ENCODE results near the gene EFCC1. TPM values are rescaled to one million over a fixed set of nuclear protein-coding genes. Genes with fewer than 3 reads are reported as not detected.
A peak's percentile ranks its signal among the peaks of the same experiment; 100 is the strongest.
"Not testable (repeated sequence)": the region's sequence is repeated elsewhere in the genome, so short reads cannot be mapped to it uniquely, and the experiment has no call there.

EFCC1 gene
- total and polyA plus RNA-seq, 3 experiments from 2014 or later: 0.11 to 0.22 TPM; not detected in 1

DNA sequence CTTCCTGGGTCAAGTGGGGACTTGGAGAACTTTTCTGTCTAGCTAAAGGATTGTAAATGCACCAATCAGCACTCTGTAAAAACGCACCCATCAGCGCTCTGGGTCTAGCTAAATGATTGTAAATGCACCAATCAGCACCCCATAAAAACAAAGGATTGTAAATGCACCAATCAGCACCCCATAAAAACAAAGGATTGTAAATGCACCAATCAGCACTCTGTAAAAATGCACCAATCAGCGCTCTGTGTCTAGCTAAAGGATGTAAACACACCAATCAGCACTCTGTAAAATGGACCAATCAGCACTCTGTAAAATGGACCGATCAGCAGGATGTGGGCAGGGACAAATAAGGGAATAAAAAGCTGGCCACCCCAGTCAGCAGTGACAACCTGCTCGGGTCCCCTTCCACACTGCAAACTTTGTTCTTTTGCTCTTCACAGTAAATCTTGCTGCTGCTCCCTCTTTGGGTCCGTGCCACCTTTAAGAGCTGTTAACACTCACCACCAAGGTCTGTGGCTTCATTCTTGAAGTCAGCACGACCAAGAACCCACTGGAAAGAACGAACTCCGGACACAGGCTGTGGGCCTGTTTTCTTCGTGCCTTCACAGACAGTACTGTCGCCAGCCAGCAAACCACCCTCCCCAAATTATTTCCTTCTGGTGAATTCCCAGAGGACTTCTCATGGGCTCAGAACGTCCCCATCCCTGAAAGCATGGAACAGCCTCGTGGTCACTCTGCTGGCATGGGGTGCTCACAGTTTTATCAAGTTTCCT, 68.4 kb downstream of the EFCC1 start:
- Mint-ChIP-seq H3K4me3 (peak overlapping the region in 3 of 7 donors; percentile 31 to 70 (median 56)), H3K27me3 (peaks cover 11 to 31% of the 10 kb centered on the region in 2 donors), H3K4me1 (peaks cover 3 to 11% (median 5%) of the 10 kb centered on the region in 3 donors)
- not testable (repeated sequence) for H3K4me3 ChIP-seq (ENCODE audit: low read length); H3K9me3 Mint-ChIP-seq; H3K36me3 Mint-ChIP-seq; H3K9me3 ChIP-seq (ENCODE audit: low read length); H3K27me3 ChIP-seq (ENCODE audit: insufficient read depth, low read length, poor library complexity, severe bottlenecking); H3K36me3 ChIP-seq (ENCODE audit: insufficient read depth, low read length); H3K4me1 ChIP-seq (ENCODE audit: insufficient read depth, low read length); H3K27ac Mint-ChIP-seq; DNase-seq; H3K27ac ChIP-seq (ENCODE audit: low read depth, low read length)
- ChIA-PET POLR2A (interaction anchor here (1.3 to 1.8 kb wide), 2 partner anchors 52 to 53 kb away, joined by 3 to 5 read pairs; partner anchors contain the start of gene RAB43), CTCF (interaction anchor here (0.7 to 6.0 kb wide), 3 partner anchors 9 to 52 kb away, joined by 3 to 45 read pairs (median 3); partner anchors contain the start of gene RAB43)

DNA sequence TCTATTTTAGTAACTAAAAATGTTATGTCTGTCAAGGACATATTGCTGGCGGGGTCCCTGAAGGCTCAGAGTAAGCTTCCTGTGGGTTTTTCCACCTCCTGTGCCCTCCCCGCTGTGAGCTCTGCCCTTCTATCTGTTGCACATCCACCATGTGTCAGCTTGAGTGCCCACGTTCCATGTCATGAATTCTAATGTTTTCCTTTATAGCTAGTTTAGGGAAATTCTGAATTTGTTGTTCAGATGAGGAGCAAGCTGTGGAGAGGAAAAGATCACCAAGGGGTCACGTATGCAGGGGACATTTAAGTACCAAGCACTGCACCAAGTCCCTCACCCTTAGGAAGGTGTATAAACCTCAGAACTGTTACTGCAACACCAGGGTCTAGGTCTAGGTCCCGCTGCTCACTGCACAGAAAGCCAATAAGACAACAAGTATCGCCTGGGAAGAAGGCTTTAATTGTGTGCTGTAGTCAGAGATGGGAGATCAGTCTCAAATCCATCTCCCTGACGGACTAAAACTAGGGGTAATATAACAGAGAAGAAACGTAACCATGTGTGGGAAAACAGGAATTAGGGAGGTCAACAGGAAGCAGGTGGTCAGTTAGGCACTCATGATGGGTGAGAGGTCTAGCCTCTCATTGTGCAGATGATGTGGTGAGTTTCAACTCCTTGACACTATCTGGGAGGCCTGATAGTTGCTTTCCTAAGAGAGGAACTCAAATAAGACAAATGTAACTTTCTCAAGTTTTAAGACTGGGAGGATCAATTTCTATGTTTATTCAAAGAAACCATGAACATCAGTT, 69.2 kb downstream of the EFCC1 start:
- POLR2A ChIA-PET: interaction anchor here (1.8 kb wide), 1 partner anchor 54 kb away, joined by 5 read pairs; no protein-coding TSS in a partner anchor
- CTCF ChIA-PET: interaction anchor here (1.1 to 6.0 kb wide), 2 partner anchors 16 to 17 kb away, joined by 3 to 45 read pairs; no protein-coding TSS in a partner anchor
- H3K4me3 ChIP-seq (ENCODE audit: low read length): no peak overlapping the region
- no peaks in the 10 kb centered on the region for H3K9me3 ChIP-seq (ENCODE audit: low read length)
- peak overlapping the region in 1 of 7 donors; percentile 33 for H3K4me3 Mint-ChIP-seq
- H3K4me1 Mint-ChIP-seq: peaks cover 3 to 11% (median 5%) of the 10 kb centered on the region in 3 donors
- H3K4me1 ChIP-seq (ENCODE audit: insufficient read depth, low read length): no peaks in the 10 kb centered on the region
- H3K27me3 ChIP-seq (ENCODE audit: insufficient read depth, low read length, poor library complexity, severe bottlenecking): no peaks in the 10 kb centered on the region
- H3K9me3 Mint-ChIP-seq: no peaks in the 10 kb centered on the region
- DNase-seq: no peak
- H3K36me3 ChIP-seq (ENCODE audit: insufficient read depth, low read length): no peaks in the 10 kb centered on the region
- H3K27ac Mint-ChIP-seq: no peak overlapping the region
- H3K27ac ChIP-seq (ENCODE audit: low read depth, low read length): no peak overlapping the region
- peaks cover 0 to 4% (median 0%) of the 10 kb centered on the region in 3 donors for H3K36me3 Mint-ChIP-seq
- peaks cover 11 to 31% of the 10 kb centered on the region in 2 donors for H3K27me3 Mint-ChIP-seq

DNA sequence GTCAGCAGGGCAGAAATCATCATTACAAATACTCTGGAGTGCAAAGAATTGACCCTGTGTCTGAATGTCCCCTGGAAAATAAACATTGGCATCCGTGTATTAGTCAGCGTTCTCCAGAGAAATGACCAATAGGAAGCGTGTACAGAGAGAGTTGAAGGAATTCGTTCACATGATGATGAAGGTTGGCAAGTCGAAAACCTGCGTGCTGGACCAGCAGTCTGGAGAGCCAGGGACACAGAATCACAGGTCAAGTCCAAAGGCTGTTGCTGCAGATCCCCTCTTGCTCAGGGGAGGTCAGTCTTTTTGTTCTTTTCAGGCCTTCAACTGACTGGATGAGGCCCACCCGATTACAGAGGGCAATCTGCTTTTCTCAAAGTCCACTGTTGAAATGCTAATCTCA, 76.1 kb downstream of the EFCC1 start:
- no peaks in the 10 kb centered on the region for H3K9me3 Mint-ChIP-seq
- Histone ChIP-seq H3K27ac (ENCODE audit: low read depth, low read length) (no peak overlapping the region), H3K9me3 (ENCODE audit: low read length) (no peaks in the 10 kb centered on the region), H3K4me3 (ENCODE audit: low read length) (no peak overlapping the region), H3K4me1 (ENCODE audit: insufficient read depth, low read length) (no peaks in the 10 kb centered on the region), H3K27me3 (ENCODE audit: insufficient read depth, low read length, poor library complexity, severe bottlenecking) (no peaks in the 10 kb centered on the region), H3K36me3 (ENCODE audit: insufficient read depth, low read length) (no peaks in the 10 kb centered on the region)
- H3K36me3 Mint-ChIP-seq: peaks cover 0 to 4% (median 0%) of the 10 kb centered on the region in 3 donors
- DNase-seq: no peak
- CTCF ChIA-PET: interaction anchor here (0.9 kb wide), 1 partner anchor 24 kb away, joined by 3 read pairs; no protein-coding TSS in a partner anchor
- peaks cover 0 to 6% of the 10 kb centered on the region in 2 donors for H3K27me3 Mint-ChIP-seq
- no peak overlapping the region for H3K4me3 Mint-ChIP-seq
- peaks cover 0 to 2% (median 2%) of the 10 kb centered on the region in 3 donors for H3K4me1 Mint-ChIP-seq
- peak overlapping the region in 1 of 8 donors; percentile 74 for H3K27ac Mint-ChIP-seq
- POLR2A ChIA-PET: interaction anchor here (0.6 kb wide), 1 partner anchor 21 kb away, joined by 3 read pairs; no protein-coding TSS in a partner anchor

DNA sequence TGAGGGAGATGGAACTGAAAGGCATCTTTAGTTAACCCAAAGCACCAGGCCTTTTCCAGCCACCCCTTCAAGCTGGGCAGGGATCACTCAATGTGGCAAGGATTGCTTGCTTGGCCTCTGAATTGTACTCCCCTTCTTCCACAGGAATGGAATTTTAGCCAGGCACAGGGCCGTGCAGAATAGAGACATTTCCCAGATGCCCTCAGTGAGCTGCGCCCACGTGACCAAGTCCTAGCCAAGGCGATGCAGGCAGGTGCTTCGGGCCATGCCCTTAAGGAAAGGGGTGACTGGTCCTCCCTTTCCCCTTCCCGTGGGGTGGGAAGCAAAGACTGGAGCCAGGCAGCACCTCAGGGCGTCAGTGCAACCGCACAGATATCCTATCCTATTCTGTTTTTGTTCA, 77.4 kb downstream of the EFCC1 start:
- no peak overlapping the region for H3K4me3 Mint-ChIP-seq
- POLR2A ChIA-PET: no interaction called here
- Histone ChIP-seq H3K4me3 (ENCODE audit: low read length) (no peak overlapping the region), H3K36me3 (ENCODE audit: insufficient read depth, low read length) (no peaks in the 10 kb centered on the region), H3K27me3 (ENCODE audit: insufficient read depth, low read length, poor library complexity, severe bottlenecking) (no peaks in the 10 kb centered on the region), H3K9me3 (ENCODE audit: low read length) (no peaks in the 10 kb centered on the region), H3K27ac (ENCODE audit: low read depth, low read length) (no peak overlapping the region), H3K4me1 (ENCODE audit: insufficient read depth, low read length) (no peaks in the 10 kb centered on the region)
- no peaks in the 10 kb centered on the region for H3K9me3 Mint-ChIP-seq
- H3K36me3 Mint-ChIP-seq: no peaks in the 10 kb centered on the region
- CTCF ChIA-PET: interaction anchor here (1.5 kb wide), 1 partner anchor 9 kb away, joined by 3 read pairs; no protein-coding TSS in a partner anchor
- DNase-seq: no peak
- H3K27me3 Mint-ChIP-seq: no peaks in the 10 kb centered on the region
- H3K27ac Mint-ChIP-seq: peak overlapping the region in 1 of 8 donors; percentile 88
- H3K4me1 Mint-ChIP-seq: peaks cover 0 to 2% (median 2%) of the 10 kb centered on the region in 3 donors

DNA sequence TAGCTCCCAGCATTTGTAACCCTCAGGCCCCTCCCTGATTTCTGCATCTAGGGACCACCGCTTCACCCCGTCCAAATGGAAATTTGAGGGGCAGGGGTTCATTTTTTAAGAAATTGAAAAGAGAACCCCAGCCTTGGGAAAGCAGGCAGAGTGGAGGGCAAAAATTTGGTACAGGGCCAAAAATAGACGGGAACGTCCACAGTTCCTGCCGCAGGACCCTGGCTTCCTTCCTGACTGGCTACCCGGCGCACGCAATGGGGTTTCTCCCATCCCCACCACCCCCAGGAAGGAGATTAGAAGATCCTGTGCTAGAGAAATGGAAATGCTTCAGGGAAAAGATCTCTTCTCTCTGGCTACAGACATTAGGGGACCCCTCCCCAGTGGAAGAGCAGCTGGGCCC, 80.4 kb downstream of the EFCC1 start:
- ChIA-PET CTCF (no interaction called here), POLR2A (no interaction called here)
- no peaks in the 10 kb centered on the region for H3K36me3 ChIP-seq (ENCODE audit: insufficient read depth, low read length)
- no peaks in the 10 kb centered on the region for H3K27me3 ChIP-seq (ENCODE audit: insufficient read depth, low read length, poor library complexity, severe bottlenecking)
- H3K9me3 ChIP-seq (ENCODE audit: low read length): no peaks in the 10 kb centered on the region
- no peak overlapping the region for H3K4me3 ChIP-seq (ENCODE audit: low read length)
- no peaks in the 10 kb centered on the region for H3K4me1 ChIP-seq (ENCODE audit: insufficient read depth, low read length)
- no peaks in the 10 kb centered on the region for H3K36me3 Mint-ChIP-seq
- peak overlapping the region; percentile 9 for H3K27ac ChIP-seq (ENCODE audit: low read depth, low read length)
- no peak for DNase-seq
- H3K9me3 Mint-ChIP-seq: no peaks in the 10 kb centered on the region
- peak overlapping the region in 1 of 8 donors; percentile 19 for H3K27ac Mint-ChIP-seq
- H3K27me3 Mint-ChIP-seq: no peaks in the 10 kb centered on the region
- H3K4me3 Mint-ChIP-seq: no peak overlapping the region
- peaks cover 0 to 4% (median 2%) of the 10 kb centered on the region in 3 donors for H3K4me1 Mint-ChIP-seq

DNA sequence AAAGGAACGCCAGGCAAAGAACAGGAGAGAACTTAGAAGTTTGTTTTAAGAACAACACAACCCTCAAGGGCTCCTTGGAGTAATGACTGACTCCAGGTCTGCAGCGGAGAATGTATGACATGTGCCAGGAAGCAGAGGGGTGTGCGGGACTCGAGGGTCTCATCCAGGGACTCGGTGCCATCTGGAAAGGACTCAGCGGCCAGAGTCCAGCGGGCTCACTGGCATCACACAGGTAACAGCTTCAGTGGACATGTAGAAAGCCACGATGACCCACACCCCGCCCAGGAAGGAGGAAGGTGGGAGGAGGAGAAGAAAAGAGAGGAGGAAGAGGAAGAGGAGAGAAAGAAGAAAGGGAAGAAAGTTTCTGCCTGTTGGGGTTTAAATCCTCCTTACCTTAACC, 80.9 kb downstream of the EFCC1 start:
- Mint-ChIP-seq H3K27ac (peak overlapping the region in 2 of 8 donors; percentile 6 to 19), H3K9me3 (no peaks in the 10 kb centered on the region)
- POLR2A ChIA-PET: no interaction called here

DNA sequence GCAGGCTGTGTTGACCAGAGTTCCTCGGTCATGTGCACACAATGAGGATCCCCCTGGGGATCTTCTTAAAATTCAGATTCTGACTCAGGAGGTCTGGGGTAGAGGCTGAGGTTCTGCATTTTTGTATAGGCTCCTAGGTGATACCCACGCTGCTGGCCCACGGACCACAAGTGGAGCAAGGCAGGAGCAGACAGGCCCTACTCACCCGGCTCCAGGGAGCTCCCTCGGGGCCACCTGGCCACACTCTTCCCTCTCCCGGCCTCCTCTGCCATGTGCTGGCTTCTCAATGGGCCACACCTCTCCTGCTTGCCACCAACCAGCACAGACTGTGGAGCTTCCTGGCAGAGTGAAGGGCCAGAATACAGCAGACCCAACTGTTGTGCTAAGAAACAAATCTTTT, 83.4 kb downstream of the EFCC1 start:
- no peaks in the 10 kb centered on the region for H3K36me3 ChIP-seq (ENCODE audit: insufficient read depth, low read length)
- H3K4me1 ChIP-seq (ENCODE audit: insufficient read depth, low read length): no peaks in the 10 kb centered on the region
- H3K36me3 Mint-ChIP-seq: no peaks in the 10 kb centered on the region
- H3K9me3 ChIP-seq (ENCODE audit: low read length): no peaks in the 10 kb centered on the region
- no peak overlapping the region for H3K4me3 Mint-ChIP-seq
- no peaks in the 10 kb centered on the region for H3K9me3 Mint-ChIP-seq
- no peak overlapping the region for H3K27ac Mint-ChIP-seq
- no peaks in the 10 kb centered on the region for H3K27me3 ChIP-seq (ENCODE audit: insufficient read depth, low read length, poor library complexity, severe bottlenecking)
- no peak overlapping the region for H3K4me3 ChIP-seq (ENCODE audit: low read length)
- no peak overlapping the region for H3K27ac ChIP-seq (ENCODE audit: low read depth, low read length)
- ChIA-PET POLR2A (no interaction called here), CTCF (interaction anchor here (0.9 kb wide), 1 partner anchor 35 kb away, joined by 3 read pairs; no protein-coding TSS in a partner anchor)
- H3K27me3 Mint-ChIP-seq: no peaks in the 10 kb centered on the region
- no peak for DNase-seq
- peaks cover 0 to 4% (median 2%) of the 10 kb centered on the region in 3 donors for H3K4me1 Mint-ChIP-seq

More for the DNA sequence above, 80.9 kb downstream of the EFCC1 start:
- peak overlapping the region; percentile 9 for H3K27ac ChIP-seq (ENCODE audit: low read depth, low read length)
- no peaks in the 10 kb centered on the region for H3K36me3 ChIP-seq (ENCODE audit: insufficient read depth, low read length)
- no peak for DNase-seq
- Mint-ChIP-seq H3K4me3 (no peak overlapping the region), H3K36me3 (no peaks in the 10 kb centered on the region), H3K4me1 (peaks cover 0 to 4% (median 2%) of the 10 kb centered on the region in 3 donors), H3K27me3 (no peaks in the 10 kb centered on the region)
- H3K9me3 ChIP-seq (ENCODE audit: low read length): no peaks in the 10 kb centered on the region
- H3K27me3 ChIP-seq (ENCODE audit: insufficient read depth, low read length, poor library complexity, severe bottlenecking): no peaks in the 10 kb centered on the region
- no peak overlapping the region for H3K4me3 ChIP-seq (ENCODE audit: low read length)
- CTCF ChIA-PET: no interaction called here
- no peaks in the 10 kb centered on the region for H3K4me1 ChIP-seq (ENCODE audit: insufficient read depth, low read length)
